AG10803 (cell line): ENCODE data around the gene ATP6V0E1.

Experiments
- DNase-seq: peaks from one replicate; pipeline ENCODE4 v3.0.0; 2010; ENCODE audit warnings: low read depth
- H3K4me3 ChIP-seq: 2 replicates; pipeline ENCODE4 v1.5.1; 2011; ENCODE audit warnings: mild to moderate bottlenecking, low read length, control low read depth
- TF ChIP-seq, protein P1 (sequence below): conservative IDR thresholded peaks from 2 replicates; pipeline ENCODE4 v1.5.1; 2011; ENCODE audit warnings: mild to moderate bottlenecking, low read length, control low read depth, inconsistent platforms

The ATP6V0E1 gene

DNA sequence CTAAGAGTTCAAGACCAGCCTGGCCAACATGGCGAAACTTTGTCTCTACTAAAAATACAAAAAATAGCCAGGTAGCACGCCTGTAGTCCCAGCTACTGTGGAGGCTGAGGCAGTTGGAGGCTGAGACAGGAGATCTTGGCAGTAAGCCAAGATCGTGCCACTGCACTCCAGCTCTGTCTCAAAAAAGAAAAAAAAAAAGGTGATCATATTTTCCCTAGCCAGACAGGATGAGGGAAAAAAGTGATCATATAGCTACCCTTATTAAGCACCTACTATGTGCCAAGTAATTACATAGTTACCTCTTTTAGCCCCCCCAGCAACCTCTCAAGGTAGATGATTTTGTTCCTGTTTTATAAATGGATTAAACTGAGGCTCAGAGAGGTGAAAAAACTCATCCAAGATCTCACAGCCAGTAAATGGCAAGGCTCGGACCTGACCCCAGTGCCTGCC is 42.5 kb upstream of the ATP6V0E1 start:
- DNase-seq = no peak
- TF ChIP-seq, protein P1, sequence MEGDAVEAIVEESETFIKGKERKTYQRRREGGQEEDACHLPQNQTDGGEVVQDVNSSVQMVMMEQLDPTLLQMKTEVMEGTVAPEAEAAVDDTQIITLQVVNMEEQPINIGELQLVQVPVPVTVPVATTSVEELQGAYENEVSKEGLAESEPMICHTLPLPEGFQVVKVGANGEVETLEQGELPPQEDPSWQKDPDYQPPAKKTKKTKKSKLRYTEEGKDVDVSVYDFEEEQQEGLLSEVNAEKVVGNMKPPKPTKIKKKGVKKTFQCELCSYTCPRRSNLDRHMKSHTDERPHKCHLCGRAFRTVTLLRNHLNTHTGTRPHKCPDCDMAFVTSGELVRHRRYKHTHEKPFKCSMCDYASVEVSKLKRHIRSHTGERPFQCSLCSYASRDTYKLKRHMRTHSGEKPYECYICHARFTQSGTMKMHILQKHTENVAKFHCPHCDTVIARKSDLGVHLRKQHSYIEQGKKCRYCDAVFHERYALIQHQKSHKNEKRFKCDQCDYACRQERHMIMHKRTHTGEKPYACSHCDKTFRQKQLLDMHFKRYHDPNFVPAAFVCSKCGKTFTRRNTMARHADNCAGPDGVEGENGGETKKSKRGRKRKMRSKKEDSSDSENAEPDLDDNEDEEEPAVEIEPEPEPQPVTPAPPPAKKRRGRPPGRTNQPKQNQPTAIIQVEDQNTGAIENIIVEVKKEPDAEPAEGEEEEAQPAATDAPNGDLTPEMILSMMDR = no peak
- H3K4me3 ChIP-seq = no peak overlapping the region

DNA sequence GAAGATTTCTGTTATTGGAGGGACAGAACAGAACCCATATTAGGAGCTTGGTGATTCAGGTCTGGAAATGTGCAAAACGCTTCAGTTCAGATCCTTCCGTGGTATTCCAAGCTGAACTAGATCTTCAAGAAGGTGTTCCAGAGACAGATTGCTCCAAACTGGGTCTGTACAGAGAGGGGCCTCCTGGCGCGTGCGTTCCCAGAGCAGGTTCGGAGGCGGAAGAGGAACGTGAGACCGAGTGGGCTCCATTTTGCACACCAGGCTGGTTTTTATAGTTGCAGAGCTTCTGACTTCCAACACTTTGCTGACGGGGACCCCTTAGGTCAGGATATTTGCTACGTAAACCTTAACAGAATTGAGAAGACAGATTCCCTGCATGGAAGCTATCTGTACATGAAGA is 41.0 kb upstream of the ATP6V0E1 start:
- no peak for DNase-seq
- TF ChIP-seq, protein P1 = no peak
- H3K4me3 ChIP-seq = no peak overlapping the region

DNA sequence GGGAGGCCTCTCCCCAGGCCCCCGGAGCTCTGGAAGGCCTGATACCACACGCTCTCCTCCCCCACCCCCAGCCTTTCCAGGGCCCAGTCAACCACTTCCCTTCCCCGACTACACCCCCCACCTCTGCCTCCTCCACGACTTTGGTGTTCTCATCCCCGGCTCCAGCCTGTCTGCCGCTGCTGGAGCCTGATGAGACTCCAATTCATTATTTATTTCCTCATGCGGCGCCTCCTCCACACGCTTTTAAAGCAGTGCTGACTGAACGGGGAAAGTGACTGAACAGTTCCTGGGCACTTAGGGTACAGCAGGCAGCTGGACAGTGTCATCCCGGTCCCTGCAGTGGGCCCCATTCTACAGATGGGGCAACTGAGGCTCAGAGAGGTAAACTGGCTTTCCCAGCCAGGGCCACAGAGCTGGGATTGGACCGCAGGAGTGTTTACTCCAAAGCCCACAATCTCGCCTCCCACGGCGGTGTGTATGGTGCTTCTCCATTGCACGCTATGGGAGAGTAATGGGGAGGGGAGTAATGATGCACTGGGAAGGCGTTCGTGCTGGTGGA is 40.2 kb upstream of the ATP6V0E1 start:
- TF ChIP-seq, protein P1 = no peak
- DNase-seq = peak; percentile 85
- no peak overlapping the region for H3K4me3 ChIP-seq

DNA sequence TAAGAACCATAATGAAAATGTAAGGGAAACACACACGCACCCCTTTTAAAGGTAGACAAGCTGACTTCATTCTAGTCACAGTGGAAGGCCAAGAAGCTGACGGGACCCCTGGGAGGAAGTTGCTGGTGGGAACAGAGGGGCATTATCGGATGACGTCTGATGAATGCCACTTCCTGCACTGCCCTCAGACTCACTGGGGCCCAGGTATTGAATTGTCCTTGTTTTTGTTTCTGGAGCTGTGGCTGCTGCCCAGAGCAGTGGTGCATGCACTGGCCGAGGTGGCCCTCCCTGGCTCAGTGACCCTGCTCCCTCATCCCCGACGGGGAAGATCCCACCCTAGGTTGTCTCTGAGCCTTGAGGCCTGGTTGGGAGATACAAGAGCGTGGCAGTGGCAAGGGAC is 39.7 kb upstream of the ATP6V0E1 start:
- TF ChIP-seq, protein P1 = no peak
- DNase-seq = no peak
- H3K4me3 ChIP-seq = no peak overlapping the region

DNA sequence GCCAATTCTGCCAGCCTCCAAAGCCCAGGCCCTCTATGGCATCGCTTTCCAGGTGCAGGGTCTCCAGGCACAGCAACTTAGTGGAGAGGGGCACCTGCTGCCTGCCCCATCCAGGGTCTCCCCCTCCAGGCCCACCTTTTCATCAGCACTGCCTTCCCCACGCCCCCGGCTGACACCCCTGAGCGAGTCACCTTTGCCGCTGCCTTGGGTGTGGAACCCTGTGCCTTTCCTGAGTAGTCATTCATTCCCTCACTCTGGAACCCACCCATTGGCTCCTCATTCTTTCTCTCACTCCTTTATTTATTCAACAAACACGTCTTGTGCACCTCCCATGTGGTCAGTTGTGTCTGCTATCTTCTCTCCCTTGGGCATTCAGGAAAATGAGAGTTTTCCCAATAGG is 38.8 kb upstream of the ATP6V0E1 start:
- TF ChIP-seq, protein P1 = no peak
- H3K4me3 ChIP-seq = no peak overlapping the region
- DNase-seq = no peak

DNA sequence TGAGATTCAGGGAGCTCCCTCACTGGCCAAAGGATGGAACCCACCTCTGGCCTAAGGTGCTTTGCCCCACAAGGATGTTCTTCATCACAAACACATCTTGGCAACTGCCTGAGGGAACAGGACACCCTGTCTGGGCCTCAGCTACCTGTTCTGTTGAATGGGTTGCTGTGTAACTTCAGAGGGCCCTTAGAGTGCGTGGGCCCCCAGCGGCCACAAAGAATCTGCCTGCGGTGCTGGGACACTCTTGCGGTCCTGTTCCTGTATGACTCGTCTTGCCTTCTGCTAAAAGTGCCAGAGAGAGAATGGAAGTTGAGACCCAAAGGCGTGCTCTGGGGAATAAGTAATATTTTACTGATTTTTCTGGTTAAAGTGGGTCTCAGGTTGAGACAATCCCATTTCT is 38.4 kb upstream of the ATP6V0E1 start:
- TF ChIP-seq, protein P1 = no peak
- no peak for DNase-seq
- H3K4me3 ChIP-seq = no peak overlapping the region

DNA sequence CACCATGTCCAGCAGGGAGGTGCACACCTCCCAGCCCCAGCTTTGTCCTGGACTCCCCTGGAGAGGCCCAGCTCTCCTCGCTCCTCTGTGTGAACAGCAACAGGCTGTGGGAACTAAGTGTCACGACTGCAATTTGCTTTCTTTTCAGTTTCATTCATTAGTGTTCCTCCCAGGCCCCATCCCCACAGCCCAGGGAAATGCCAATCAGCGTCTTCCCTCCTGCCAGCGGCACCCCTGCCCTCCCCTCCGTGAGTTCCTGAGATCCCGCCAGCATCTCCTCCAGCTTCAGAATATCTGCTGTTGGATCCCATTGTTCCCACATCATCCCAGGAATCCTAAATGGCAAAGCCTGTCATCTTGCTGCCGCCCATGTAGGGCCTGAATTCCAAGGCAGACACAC is 37.4 kb upstream of the ATP6V0E1 start:
- TF ChIP-seq, protein P1 = no peak
- DNase-seq = no peak
- H3K4me3 ChIP-seq = no peak overlapping the region
